ENCODE results near the gene PLB1. TPM values are rescaled to one million over a fixed set of nuclear protein-coding genes. Genes with fewer than 3 reads are reported as not detected.

PLB1 gene
- total RNA-seq, 2 experiments from 2014 or later: not detected

GRCh38 chr2:28507796-28508764 is 12.2 kb downstream of the PLB1 start:
- Histone ChIP-seq H3K9me2 (ENCODE audit: insufficient read depth, low read length) (no peaks in the 10 kb centered on the region), H3K4me3 (ENCODE audit: low read depth, low read length, poor library complexity, severe bottlenecking) (no peak overlapping the region), H3K36me3 (ENCODE audit: insufficient read depth, low read length) (no peaks in the 10 kb centered on the region), H3K79me2 (ENCODE audit: insufficient read depth, low read depth, low read length) (no peaks in the 10 kb centered on the region), H3K4me2 (ENCODE audit: low read length) (no peak overlapping the region), H2AFZ (ENCODE audit: low read length) (no peak overlapping the region), H3K9me3 (ENCODE audit: low read length) (no peaks in the 10 kb centered on the region), H3K27ac (ENCODE audit: low read depth, low read length, poor library complexity, severe bottlenecking) (no peak overlapping the region), H3K4me1 (ENCODE audit: insufficient read depth, low read length, poor library complexity, severe bottlenecking) (no peaks in the 10 kb centered on the region), H4K20me1 (ENCODE audit: insufficient read depth, low read length) (no peaks in the 10 kb centered on the region)
- no peak for DNase-seq (ENCODE audit: low spot score)
- TF ChIP-seq EZH2phosphoT487 (IDR thresholded peaks at IDR 0.05; ENCODE audit: borderline replicate concordance, low read depth, low read length): no peak
- TF ChIP-seq, protein P1, sequence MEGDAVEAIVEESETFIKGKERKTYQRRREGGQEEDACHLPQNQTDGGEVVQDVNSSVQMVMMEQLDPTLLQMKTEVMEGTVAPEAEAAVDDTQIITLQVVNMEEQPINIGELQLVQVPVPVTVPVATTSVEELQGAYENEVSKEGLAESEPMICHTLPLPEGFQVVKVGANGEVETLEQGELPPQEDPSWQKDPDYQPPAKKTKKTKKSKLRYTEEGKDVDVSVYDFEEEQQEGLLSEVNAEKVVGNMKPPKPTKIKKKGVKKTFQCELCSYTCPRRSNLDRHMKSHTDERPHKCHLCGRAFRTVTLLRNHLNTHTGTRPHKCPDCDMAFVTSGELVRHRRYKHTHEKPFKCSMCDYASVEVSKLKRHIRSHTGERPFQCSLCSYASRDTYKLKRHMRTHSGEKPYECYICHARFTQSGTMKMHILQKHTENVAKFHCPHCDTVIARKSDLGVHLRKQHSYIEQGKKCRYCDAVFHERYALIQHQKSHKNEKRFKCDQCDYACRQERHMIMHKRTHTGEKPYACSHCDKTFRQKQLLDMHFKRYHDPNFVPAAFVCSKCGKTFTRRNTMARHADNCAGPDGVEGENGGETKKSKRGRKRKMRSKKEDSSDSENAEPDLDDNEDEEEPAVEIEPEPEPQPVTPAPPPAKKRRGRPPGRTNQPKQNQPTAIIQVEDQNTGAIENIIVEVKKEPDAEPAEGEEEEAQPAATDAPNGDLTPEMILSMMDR (conservative IDR thresholded peaks at IDR 0.05; ENCODE audit: low read length): no peak
- CTCF ChIA-PET (ENCODE audit: unreplicated experiment): interaction anchor here (0.6 kb wide), 1 partner anchor 697 kb away, joined by 4 read pairs; no protein-coding TSS in a partner anchor
- intact Hi-C loops (cut with micrococcal nuclease; ENCODE audit: unreplicated experiment): no loop called here
- POLR2A ChIA-PET: no interaction called here
- BruUV-seq (replicated peaks): no TSS peak

GRCh38 chr2:28509361-28509760 is 13.5 kb downstream of the PLB1 start:
- Histone ChIP-seq H3K79me2 (ENCODE audit: insufficient read depth, low read depth, low read length) (no peaks in the 10 kb centered on the region), H3K4me1 (ENCODE audit: insufficient read depth, low read length, poor library complexity, severe bottlenecking) (no peaks in the 10 kb centered on the region), H3K9me2 (ENCODE audit: insufficient read depth, low read length) (no peaks in the 10 kb centered on the region), H3K36me3 (ENCODE audit: insufficient read depth, low read length) (no peaks in the 10 kb centered on the region), H4K20me1 (ENCODE audit: insufficient read depth, low read length) (no peaks in the 10 kb centered on the region), H3K4me3 (ENCODE audit: low read depth, low read length, poor library complexity, severe bottlenecking) (no peak overlapping the region), H3K27ac (ENCODE audit: low read depth, low read length, poor library complexity, severe bottlenecking) (no peak overlapping the region), H3K9me3 (ENCODE audit: low read length) (no peaks in the 10 kb centered on the region), H2AFZ (ENCODE audit: low read length) (no peak overlapping the region), H3K4me2 (ENCODE audit: low read length) (no peak overlapping the region)
- BruUV-seq (replicated peaks): no TSS peak
- ChIA-PET CTCF (ENCODE audit: unreplicated experiment) (no interaction called here), POLR2A (no interaction called here)
- no peak for DNase-seq (ENCODE audit: low spot score)
- no peak for TF ChIP-seq EZH2phosphoT487 (IDR thresholded peaks at IDR 0.05; ENCODE audit: borderline replicate concordance, low read depth, low read length)
- TF ChIP-seq, protein P1 (conservative IDR thresholded peaks at IDR 0.05; ENCODE audit: low read length): no peak
- intact Hi-C loops (cut with micrococcal nuclease; ENCODE audit: unreplicated experiment): no loop called here

DNA sequence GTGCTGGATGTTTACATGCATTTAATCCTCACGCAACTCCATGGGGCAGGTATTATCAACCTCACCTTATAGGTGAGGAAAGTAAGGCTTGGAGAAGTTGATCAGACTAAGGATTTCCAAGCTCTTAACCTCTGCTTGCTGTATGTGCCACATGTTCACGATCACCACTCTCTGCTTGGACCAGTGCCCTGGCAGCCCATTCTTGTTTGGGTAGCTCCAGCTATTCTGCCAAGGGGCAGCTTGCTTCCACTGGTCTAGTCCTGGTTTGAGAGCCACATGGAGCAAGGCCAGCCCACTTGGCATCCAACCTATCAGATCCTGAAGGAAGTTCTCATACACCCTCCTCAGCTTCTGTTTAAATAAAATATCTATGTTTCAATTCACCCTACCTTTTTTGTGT is 14.3 kb downstream of the PLB1 start:
- ChIA-PET CTCF (ENCODE audit: unreplicated experiment) (no interaction called here), POLR2A (no interaction called here)
- Histone ChIP-seq H3K4me1 (ENCODE audit: insufficient read depth, low read length, poor library complexity, severe bottlenecking) (no peaks in the 10 kb centered on the region), H3K4me3 (ENCODE audit: low read depth, low read length, poor library complexity, severe bottlenecking) (no peak overlapping the region), H3K9me2 (ENCODE audit: insufficient read depth, low read length) (no peaks in the 10 kb centered on the region), H4K20me1 (ENCODE audit: insufficient read depth, low read length) (no peaks in the 10 kb centered on the region), H3K9me3 (ENCODE audit: low read length) (no peaks in the 10 kb centered on the region), H3K79me2 (ENCODE audit: insufficient read depth, low read depth, low read length) (no peaks in the 10 kb centered on the region), H3K4me2 (ENCODE audit: low read length) (no peak overlapping the region), H2AFZ (ENCODE audit: low read length) (no peak overlapping the region), H3K27ac (ENCODE audit: low read depth, low read length, poor library complexity, severe bottlenecking) (no peak overlapping the region), H3K36me3 (ENCODE audit: insufficient read depth, low read length) (no peaks in the 10 kb centered on the region)
- DNase-seq (ENCODE audit: low spot score): no peak
- BruUV-seq (replicated peaks): no TSS peak
- intact Hi-C loops (cut with micrococcal nuclease; ENCODE audit: unreplicated experiment): no loop called here
- TF ChIP-seq, protein P1 (conservative IDR thresholded peaks at IDR 0.05; ENCODE audit: low read length): no peak
- TF ChIP-seq EZH2phosphoT487 (IDR thresholded peaks at IDR 0.05; ENCODE audit: borderline replicate concordance, low read depth, low read length): no peak
